HCT116 (cell line): Measurements from ENCODE around the gene DHRS12. TPM values are rescaled to one million over a fixed set of nuclear protein-coding genes. Genes with fewer than 3 reads are reported as not detected.

Experiments
- ATAC-seq: fragments of 200-7000 bp; cut with Tn5 transposase; 2 replicates; pipeline ENCODE4 v1.9.1; 2020; ENCODE audit warnings: mild to moderate bottlenecking, moderate library complexity
- BruUV-seq: library from RNA; stranded (reverse); fragments of 400-500 nt; replicated peaks from 2 replicates; lab custom pipeline; 2021; lab: Mats Ljungman, UMichigan
- CTCF ChIA-PET: fragments of 300-600 bp; sonication (Branson Sonifier 250); formaldehyde crosslinking; loops from one replicate; lab custom pipeline; 2021; ENCODE audit warnings: antibody characterized with exemption; lab: Charles Lee
- POLR2A ChIA-PET: fragments of 300-600, 350-600 bp; sonication (Branson Sonifier 250); formaldehyde crosslinking; loops from one replicate; lab custom pipeline; 2021; ENCODE audit warnings: antibody characterized with exemption; lab: Charles Lee
- RAD21 ChIA-PET, 2 experiments: fragments of 300-600 bp; sonication (Branson Sonifier 250); formaldehyde crosslinking; loops; one replicate each; lab custom pipeline; 2023; ENCODE audit warnings: low total read pairs in 2 of 2; ENCODE audit not compliant: uncharacterized antibody in 2 of 2, unreplicated experiment in 2 of 2, low non-redundant PET in 1 of 2; lab: Charles Lee
- DNase-seq: peaks from one replicate; pipeline ENCODE4 v3.0.0-alpha.2; 2010; ENCODE audit warnings: low read depth, low spot score
- H2AFZ ChIP-seq: fragments of 200-600 bp; shearing (Covaris generic), sonication (generic); 2 replicates; pipeline ENCODE4 v1.6.1; 2017; ENCODE audit warnings: low read depth, mixed run types, mixed read lengths, antibody characterized with exemption, low read length; ENCODE audit not compliant: poor library complexity, severe bottlenecking
- H3K27ac ChIP-seq: 2 replicates; pipeline ENCODE4 v1.5.1; 2012; ENCODE audit warnings: low read depth, low read length
- H3K27me3 ChIP-seq: fragments of 200-600 bp; sonication (generic); 2 replicates; pipeline ENCODE4 v1.6.1; 2016; ENCODE audit warnings: mixed run types, low read length, mixed read lengths; ENCODE audit not compliant: insufficient read depth
- H3K36me3 ChIP-seq, 2 experiments: fragments of 200-500 bp in 1 of 2; fragments of 200-600 bp in 1 of 2; sonication (Bioruptor generic) in 1 of 2; sonication (generic) in 1 of 2; 2 replicates each; pipeline versions ENCODE4 v1.5.1 to v1.6.1; 2014 to 2016; ENCODE audit warnings: low read length in 2 of 2, inconsistent platforms in 1 of 2, mixed read lengths in 1 of 2, mixed run types in 1 of 2; ENCODE audit not compliant: insufficient read depth in 2 of 2, control insufficient read depth in 1 of 2
- H3K4me1 ChIP-seq, 2 experiments: fragments of 200-600 bp in 1 of 2; sonication (generic) in 1 of 2; 2 replicates each; pipeline versions ENCODE4 v1.5.1 to v1.6.1; 2012 to 2017; ENCODE audit warnings: low read length in 2 of 2, inconsistent platforms in 1 of 2, mild to moderate bottlenecking in 1 of 2, mixed read lengths in 1 of 2, mixed run types in 1 of 2, moderate library complexity in 1 of 2; ENCODE audit not compliant: insufficient read depth in 2 of 2, control insufficient read depth in 1 of 2
- H3K4me2 ChIP-seq: fragments of 200-600 bp; sonication (generic); 2 replicates; pipeline ENCODE4 v1.6.1; 2017; ENCODE audit warnings: mixed run types, low read length, mixed read lengths
- H3K4me3 ChIP-seq, 2 experiments: fragments of 200-600 bp in 1 of 2; sonication (generic) in 1 of 2; replicated peaks in 1 of 2; 2 replicates each; pipeline ENCODE4 v1.5.1; 2011 to 2016; ENCODE audit warnings: low read length in 2 of 2, control low read depth in 1 of 2, low read depth in 1 of 2, mild to moderate bottlenecking in 1 of 2, mixed read lengths in 1 of 2, mixed run types in 1 of 2
- H3K79me2 ChIP-seq: fragments of 200-600 bp; sonication (generic); 2 replicates; pipeline ENCODE4 v1.6.1; 2017; ENCODE audit warnings: mild to moderate bottlenecking, mixed run types, low read length, moderate library complexity, mixed read lengths; ENCODE audit not compliant: insufficient read depth
- H3K9ac ChIP-seq: fragments of 200-600 bp; sonication (generic); 2 replicates; pipeline ENCODE4 v1.6.1; 2016; ENCODE audit warnings: low read length, mixed read lengths
- H3K9me2 ChIP-seq: fragments of 200-600 bp; sonication (generic), shearing (Covaris generic); 2 replicates; pipeline ENCODE4 v1.6.1; 2017; ENCODE audit warnings: mixed run types, mild to moderate bottlenecking, moderate library complexity; ENCODE audit not compliant: insufficient read depth
- H3K9me3 ChIP-seq, 2 experiments: fragments of 200-500 bp in 1 of 2; fragments of 200-600 bp in 1 of 2; sonication (Bioruptor generic) in 1 of 2; sonication (generic) in 1 of 2; 2 replicates each; pipeline ENCODE4 v1.6.1; 2014 to 2017; ENCODE audit warnings: low read length in 2 of 2, mixed read lengths in 2 of 2, inconsistent platforms in 1 of 2, low read depth in 1 of 2, mild to moderate bottlenecking in 1 of 2, mixed run types in 1 of 2, moderate library complexity in 1 of 2; ENCODE audit not compliant: control insufficient read depth in 1 of 2, insufficient read depth in 1 of 2
- H4K20me1 ChIP-seq: fragments of 200-600 bp; sonication (generic), shearing (Covaris generic); 2 replicates; pipeline ENCODE4 v1.6.1; 2017; ENCODE audit warnings: mixed run types, mild to moderate bottlenecking, moderate library complexity; ENCODE audit not compliant: insufficient read depth
- ATF3 ChIP-seq: IDR thresholded peaks from 2 replicates; pipeline ENCODE4 v1.6.1; 2012
- CBX3 ChIP-seq: IDR thresholded peaks from 2 replicates; pipeline ENCODE4 v1.6.1; 2012; ENCODE audit warnings: low read depth
- EZH2 ChIP-seq: fragments of 200-600 bp; sonication (generic); IDR thresholded peaks from 2 replicates; pipeline ENCODE4 v1.6.1; 2017; ENCODE audit warnings: antibody characterized with exemption, mixed run types
- POLR2A ChIP-seq: IDR thresholded peaks from 2 replicates; pipeline ENCODE4 v1.7.0; 2011; ENCODE audit warnings: borderline replicate concordance; ENCODE audit not compliant: insufficient read depth, insufficient read length; ENCODE audit errors: extremely low read depth
- POLR2AphosphoS5 ChIP-seq: IDR thresholded peaks from 2 replicates; pipeline ENCODE4 v1.6.1; 2011; ENCODE audit warnings: mild to moderate bottlenecking, low read depth, low read length, moderate library complexity
- REST ChIP-seq: IDR thresholded peaks from 2 replicates; pipeline ENCODE4 v1.6.1; 2012; ENCODE audit warnings: low read depth
- SIN3A ChIP-seq: IDR thresholded peaks from 2 replicates; pipeline ENCODE4 v1.6.1; 2012; ENCODE audit warnings: low read depth
- SP1 ChIP-seq: IDR thresholded peaks from 2 replicates; pipeline ENCODE4 v1.6.1; 2012; ENCODE audit warnings: low read depth
- ZBTB33 ChIP-seq: IDR thresholded peaks from 2 replicates; pipeline ENCODE4 v1.6.1; 2011; ENCODE audit warnings: mild to moderate bottlenecking, low read length, moderate library complexity; ENCODE audit not compliant: insufficient replicate concordance; ENCODE audit errors: extremely low read depth
- ZNF274 ChIP-seq: fragments of 200-500 bp; sonication (Bioruptor generic); IDR thresholded peaks from 2 replicates; pipeline ENCODE4 v1.6.1; 2014; ENCODE audit warnings: mild to moderate bottlenecking, low read depth, low read length, inconsistent platforms
- intact Hi-C: fragments of 100-400 bp; cut with micrococcal nuclease; formaldehyde crosslinking; loops from 2 replicates; pipeline ENCODE4 v1.10.0; 2022
- total RNA-seq: library from RNA; stranded (reverse); gene quantifications from one replicate; pipeline ENCODE4 v1.2.1, GENCODE V29; 2021; ENCODE audit not compliant: unreplicated experiment

DHRS12 gene
- total RNA-seq, 1 experiment from 2014 or later: 3.9 TPM

- TF ChIP-seq ZNF274 (no peak), SP1 (no peak), ATF3 (no peak), POLR2AphosphoS5 (no peak), ZBTB33 (no peak), SIN3A (no peak), POLR2A (no peak), CBX3 (no peak), REST (no peak), EZH2 (no peak)
- no peak overlapping the region for H3K4me2 ChIP-seq
Measured at GRCh38 chr13:51729866-51730553, 74.0 kb downstream of the DHRS12 start.

More at GRCh38 chr13:51729866-51730553, 74.0 kb downstream of the DHRS12 start:
- intact Hi-C loops: no loop called here
- Histone ChIP-seq H3K27me3 (no peaks in the 10 kb centered on the region), H3K4me1 (0 out of 4 replicates have a peak, but pooled peaks cover 0 to 4% of the 10 kb centered on the region in 2 experiments), H3K36me3 (no peaks in the 10 kb centered on the region), H3K27ac (no peak overlapping the region), H4K20me1 (no peaks in the 10 kb centered on the region), H3K9me2 (no peaks in the 10 kb centered on the region), H3K79me2 (no peaks in the 10 kb centered on the region), H3K9ac (no peak overlapping the region), H2AFZ (no peak overlapping the region), H3K4me3 (no peak overlapping the region), H3K9me3 (no peaks in the 10 kb centered on the region)
- ChIA-PET POLR2A (no interaction called here), CTCF (no interaction called here), RAD21 (no interaction called here)
- BruUV-seq: no TSS peak
- ATAC-seq: no peak
- DNase-seq: no peak
